ENCODE data around the gene FAM9A.

The FAM9A gene

DNA sequence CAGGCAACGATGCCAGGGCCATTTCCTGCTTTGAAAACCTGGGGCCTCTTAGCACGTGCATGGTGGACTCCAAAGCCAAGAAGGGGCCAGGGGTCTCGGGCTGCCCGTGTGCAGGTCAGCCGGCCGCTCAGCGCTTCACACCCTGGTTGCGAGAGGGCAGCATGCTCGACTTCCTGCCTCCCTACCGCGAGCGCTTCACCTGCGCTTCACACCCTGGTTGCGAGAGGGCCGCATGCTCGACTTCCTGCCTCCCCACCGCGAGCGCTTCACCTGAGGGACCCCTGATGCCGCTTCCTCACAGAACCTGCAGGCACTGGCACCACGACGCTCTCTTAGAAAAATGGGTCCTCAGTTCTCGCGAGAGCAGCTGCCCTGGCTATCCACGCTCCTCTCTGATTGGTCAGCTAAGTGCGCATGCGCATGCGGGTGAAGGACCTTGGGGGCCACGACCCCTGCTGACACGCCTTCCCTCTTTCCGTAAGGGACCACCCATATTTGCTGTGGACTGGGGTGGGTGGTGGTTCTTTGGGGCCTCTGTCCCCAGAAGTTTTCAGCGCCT is at the start of gene FAM9A:
FAM9A (minus strand) TSS at position 343 of the 559 bp plus-strand sequence. CDS start 1,212 bp downstream, outside the sequence.
- DNase-seq: no peak

DNA sequence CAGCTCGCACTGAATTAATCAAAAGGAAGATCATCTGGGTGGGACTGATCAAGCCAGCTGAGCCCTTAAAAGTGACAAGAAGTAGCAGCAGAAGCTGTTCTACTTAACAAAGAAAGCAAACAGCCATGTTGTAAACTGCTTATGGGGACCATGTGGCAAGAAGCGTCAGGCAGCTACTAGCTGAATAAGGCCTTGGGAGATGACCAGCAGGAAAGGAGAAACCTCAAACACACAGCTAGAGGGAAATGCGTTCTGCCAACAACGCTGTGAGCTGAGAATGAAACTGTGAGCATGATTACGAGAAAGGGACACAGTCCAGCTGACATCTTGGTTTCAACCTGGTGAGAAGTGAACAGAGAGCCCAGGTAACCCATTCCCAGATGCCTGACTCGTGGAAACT is 49.3 kb upstream of the FAM9A start:
- DNase-seq: no peak

DNA sequence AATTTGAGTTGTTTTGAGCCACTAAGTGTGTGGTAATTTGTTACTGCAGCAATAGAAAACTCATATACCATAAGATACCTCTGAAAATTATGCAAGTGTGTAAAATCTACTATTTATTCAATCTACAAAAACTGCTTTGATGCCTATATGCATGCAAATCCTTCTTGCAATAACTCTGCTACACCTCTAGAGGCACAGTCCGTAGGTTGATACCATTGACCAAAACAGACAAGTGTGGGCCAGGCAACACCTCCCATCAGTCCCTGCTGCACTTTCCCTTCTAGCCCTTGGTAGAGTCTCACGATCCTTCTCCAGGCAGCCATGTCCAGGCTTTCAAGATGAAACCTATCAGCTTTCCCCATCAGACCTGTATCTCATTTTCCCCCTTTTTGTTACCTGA is 48.8 kb upstream of the FAM9A start:
- DNase-seq: no peak

DNA sequence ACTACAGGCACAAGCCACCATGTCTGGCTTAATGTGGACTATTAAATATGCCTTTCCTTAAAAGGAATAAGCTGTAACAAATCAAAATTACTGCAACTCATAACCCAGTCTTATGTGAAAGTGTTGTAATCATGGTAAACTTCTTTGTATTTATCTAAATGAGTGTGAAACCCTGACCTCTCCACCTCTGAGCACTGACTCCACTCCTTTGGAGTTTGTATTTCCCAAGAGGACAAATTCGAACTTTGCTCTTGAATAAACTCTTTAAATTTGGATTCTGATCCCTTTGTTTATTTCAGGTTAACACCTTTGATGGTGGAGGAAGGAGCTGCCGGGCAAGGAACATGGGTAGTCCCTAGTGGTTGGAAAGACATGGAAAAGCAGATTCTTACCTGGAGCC is 48.3 kb upstream of the FAM9A start:
- no peak for DNase-seq

DNA sequence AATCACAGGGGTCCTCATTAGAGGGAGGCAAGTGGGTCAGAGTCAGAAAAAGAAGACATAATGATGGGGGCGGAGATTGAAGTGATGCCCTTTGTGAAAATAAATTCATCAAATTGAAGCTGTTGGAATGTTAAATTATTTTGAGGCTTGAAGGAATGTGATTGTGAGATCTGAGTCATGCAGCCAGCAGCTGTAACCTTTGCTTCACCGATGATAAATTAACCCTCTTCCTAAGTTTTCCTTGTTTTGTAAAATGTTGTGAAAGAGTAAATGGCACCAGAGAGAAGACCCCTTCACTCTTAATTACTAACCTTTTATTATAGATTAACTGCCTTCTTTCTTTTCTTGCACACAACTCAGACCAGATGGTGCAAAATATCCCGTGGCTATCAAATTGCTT is 47.7 kb upstream of the FAM9A start:
- no peak for DNase-seq

DNA sequence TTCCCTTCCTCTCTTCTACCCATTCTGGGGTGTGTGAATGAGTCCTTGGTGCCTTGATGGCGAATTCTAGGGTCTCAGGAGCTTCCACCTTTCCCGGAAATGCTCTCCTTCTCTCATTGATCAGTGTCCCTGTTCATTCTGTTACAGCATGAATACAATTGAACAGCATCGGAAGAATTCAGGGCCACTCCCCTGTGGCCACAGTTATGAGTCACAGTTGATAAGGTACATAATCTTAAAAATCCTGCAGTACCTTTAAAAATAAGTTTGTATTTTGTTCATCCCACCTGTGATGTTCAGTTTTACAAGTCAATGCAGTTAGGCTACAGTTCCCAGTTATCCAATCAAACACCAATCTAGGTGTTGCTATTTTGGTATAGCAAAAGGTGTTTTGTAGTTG is 47.3 kb upstream of the FAM9A start:
- DNase-seq: no peak

DNA sequence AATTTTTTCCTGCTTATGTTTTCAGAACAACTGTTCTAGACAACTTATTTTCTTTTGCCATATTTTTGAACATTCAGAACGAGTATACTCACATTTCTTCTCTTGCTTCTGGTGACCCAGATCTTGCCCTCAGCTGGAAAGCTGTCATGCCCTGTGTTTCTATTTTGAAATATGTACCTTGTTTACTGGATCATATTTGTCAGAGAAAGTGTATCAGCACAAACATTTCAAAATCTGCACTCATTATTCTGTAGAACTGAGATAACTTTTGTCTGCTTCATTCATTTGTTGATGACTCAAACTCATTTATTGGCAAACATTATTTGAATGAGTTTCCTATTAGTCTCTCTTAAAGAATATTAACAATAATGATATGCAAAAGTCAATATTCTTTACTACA is 46.2 kb upstream of the FAM9A start:
- no peak for DNase-seq

DNA sequence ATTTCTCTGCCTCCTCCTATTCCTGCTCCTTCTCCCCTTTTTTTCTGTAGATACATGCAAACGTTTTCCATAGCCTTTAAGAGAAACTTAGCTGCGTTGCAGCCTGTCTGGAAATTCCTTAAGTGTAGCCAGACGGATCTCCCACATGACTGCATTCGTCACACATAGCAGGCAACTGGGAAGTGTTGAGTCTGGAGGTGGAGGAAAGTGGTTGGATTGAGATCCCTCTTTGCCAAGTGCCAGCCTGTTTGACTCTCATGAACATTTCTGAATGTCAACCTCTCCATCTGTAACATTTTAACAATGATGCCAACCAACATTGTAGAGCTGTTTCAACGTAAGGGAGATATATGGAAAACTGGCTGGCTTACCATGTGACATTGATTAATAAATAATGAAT is 45.1 kb upstream of the FAM9A start:
- DNase-seq: no peak

DNA sequence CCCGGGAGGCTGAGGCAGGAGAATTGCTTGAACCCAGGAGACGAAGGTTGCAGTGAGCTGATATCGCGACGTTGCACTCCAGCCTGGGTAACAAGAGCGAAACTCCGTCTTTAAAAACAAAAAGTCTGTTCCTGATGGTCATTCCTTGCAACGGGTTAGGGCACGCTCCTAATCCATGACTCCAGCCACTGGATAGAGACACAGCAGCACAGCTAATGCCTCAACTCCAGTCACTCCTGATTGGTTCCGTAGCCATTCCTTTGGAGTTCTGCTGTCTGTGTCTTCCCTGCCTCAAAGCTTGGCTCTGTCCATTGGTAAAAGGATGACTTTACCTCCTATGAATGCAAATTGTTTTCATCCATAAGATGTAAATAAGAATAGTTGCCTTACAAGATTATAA is 44.3 kb upstream of the FAM9A start:
- DNase-seq: no peak

DNA sequence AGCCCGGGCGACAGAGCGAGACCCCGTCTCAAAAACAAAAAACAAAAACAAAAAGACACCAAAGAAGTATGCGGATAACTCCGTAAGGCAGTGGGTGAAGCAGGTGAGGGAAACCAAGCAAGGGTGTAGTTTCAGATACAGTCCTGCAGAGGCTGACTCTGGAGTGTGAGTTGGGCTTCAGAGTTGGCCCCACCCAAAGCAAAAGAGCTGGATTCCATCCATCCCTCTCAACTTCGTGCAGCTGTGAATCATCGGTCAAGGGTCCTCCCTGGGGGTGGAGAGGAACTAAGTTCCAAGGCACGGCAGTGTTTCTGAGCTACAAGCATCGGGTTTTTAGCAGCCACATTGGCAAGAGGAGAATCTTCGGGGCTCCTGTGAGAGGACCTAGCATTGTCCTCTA is 43.9 kb upstream of the FAM9A start:
- no peak for DNase-seq

DNA sequence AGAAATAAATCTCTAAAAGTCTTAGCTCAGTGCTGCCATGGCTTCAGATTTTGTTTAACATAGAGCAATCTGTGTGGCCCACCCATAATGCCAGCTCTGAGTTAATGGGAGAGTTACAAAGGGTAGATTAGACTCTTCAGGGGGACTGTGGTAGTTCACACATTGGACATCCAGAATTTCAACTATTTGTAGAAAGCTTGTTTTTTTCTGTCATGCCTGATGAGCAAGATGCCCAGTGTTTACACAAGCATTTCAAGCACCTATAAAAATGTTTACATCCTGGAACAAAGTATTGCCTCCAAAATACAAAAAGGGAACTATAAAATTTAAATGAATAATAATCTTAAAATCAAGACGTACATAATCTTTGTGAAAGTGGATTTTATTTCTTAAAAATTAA is 43.0 kb upstream of the FAM9A start:
- DNase-seq: no peak

DNA sequence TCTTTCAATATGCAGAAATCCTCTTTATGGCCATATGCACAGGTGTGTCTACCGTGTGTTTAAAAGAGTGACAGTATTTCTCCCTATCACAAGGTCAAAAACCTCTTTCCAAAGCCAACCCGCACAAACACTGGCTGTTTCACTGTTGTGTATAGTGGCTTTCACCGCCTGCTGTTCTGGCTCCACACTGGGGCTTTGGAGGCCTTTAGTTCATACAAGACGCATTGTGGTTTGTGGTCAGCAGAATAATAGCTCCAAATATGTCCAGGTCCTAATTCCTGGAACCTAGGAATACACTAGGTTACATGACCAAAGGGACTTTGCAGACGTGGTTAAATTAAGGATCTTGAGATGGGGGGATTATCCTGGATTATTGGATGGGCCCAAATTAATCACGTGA is 40.7 kb upstream of the FAM9A start:
- no peak for DNase-seq

DNA sequence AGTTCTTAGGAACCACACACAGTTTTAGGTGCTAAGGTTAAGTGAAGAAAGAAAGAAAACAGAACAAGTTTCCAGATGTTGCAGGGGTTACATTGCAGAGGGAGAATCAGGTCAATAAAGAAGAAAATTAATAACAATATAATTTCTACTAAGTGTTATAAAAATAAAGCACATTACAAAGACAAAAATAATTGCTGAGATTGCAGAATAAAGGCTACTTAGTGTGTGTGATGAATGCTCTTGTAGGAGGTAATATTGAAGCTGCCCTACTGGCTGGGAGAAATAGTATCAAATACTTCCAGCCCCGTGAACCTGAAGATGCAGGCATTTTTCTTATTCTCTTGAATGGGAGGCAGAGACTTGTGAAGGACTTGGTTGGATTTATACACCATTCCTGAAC is 33.2 kb upstream of the FAM9A start:
- DNase-seq: no peak

DNA sequence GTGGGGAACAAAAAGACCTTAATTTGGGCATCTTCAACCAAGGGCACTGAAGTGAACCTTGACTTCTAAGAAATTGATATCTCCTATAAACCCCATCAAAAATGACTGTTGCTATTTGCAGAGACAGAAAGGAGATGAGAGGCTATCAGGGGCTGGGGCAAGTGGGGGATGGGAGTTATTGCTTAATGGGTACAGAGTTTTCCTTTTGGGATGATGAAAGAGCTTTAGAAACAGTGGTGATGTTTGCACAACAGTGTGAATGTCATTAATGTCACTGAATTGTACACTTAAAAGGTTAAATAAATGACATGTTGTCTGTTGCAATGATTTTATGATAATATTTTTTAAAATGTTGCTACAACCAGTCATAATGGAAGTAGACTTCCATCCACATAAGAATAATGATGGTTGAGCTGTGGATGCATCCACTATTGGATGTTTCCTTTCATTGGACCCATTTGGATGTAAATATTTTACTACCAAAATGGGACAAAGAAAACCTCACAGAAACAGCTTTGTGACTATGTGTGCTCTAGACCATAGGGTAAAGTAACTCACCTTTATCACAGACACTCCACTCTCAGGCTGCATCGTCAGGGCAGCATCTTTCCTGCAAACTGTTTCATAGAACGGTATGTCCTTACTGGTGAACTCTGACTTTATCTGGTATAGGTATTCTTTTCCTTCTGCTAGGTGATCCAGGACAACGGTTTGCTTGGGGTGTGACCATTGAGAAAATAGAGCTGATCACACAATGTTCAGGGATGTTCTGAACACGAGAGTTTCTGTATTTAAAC is 31.6 kb upstream of the FAM9A start:
- DNase-seq: no peak

DNA sequence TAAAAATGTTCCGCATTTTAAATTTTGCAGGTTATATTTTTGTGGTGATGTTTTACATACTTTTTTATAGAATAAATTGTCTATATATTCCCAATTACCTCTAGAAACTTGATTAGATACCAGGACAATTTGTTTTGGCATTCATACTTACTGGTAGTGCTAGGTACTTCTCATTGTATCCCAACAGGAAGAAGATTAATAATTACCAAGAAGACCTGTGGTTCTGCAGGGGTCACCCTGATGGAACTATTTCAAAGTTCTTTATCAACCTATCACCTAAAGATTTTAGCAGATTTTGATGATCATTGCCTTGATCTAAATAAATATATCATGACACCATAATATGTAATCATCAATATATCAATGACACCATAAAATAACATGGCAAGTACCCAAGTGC is 22.5 kb upstream of the FAM9A start:
- DNase-seq: no peak

DNA sequence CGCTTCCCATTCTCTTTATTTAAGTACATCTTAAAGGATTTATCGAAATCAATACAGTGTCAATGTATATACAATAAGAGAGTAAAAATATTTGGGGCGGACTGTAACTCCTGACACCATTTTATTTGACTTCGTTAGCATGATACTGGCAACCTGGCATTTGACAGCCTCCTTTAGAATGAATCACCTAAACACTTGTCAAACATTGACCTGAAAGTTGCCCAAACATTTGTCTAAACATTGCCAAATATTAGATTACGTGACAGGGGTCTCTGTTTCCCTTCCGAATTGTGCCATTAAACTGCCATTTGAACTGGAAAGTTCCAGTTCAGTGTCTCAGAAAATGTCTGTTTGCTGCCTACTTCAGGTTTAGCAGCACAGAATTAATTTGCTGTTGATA is 20.8 kb upstream of the FAM9A start:
- DNase-seq: no peak

DNA sequence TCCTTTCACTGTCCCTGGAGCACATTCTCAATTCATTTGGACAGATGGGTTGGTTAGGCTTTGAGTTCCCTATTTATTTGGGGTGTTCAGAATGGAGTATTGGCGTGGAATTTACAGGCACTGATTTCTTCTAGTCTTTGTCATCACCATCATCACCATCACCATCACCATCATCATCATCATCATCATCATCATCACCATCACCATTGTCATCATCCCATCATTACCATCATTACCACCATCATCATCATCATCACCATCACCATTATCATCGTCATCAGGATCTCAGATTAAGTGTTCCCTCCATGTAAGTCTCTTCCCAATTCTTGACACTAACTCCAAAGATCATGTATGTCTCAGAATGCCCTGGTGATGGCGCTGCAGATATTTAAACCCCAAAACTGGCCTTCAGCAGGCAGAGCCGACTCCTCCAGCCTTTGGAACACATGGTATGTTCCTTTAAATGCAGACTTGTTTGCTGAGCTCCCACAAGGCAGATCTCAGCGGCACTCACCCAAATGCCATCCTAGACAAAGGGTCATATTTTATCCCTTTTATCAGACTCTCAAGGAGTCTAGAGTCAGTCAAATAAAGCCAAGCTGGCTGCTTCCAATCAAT is 19.8 kb upstream of the FAM9A start:
- no peak for DNase-seq

DNA sequence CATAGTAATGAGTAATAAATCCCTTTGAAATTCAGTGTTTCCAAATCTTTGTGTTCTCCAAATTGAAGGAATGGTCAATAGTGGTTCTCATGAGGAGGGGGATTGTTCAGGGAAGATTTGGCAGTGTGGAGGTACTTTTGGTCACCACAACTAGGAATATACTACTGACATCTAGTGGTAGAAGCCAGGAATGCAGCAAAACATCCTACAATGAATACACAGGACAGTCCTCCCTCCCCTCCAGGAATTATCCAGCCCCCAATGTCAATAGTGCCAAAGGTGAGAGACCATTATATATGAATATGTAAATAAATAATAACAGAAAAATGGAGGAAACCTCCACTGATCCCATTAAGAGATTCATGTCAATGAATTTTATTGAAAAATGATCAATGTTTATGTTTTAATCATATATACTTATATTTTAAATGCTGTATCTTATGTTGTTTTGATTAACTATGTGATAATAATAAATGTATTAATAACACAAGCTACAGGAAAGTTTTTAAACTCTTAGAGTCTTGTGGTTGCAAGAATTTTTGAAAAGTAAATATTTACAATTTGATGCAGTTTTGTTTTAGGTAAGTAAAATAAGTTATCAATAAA is 14.4 kb upstream of the FAM9A start:
- DNase-seq: no peak

DNA sequence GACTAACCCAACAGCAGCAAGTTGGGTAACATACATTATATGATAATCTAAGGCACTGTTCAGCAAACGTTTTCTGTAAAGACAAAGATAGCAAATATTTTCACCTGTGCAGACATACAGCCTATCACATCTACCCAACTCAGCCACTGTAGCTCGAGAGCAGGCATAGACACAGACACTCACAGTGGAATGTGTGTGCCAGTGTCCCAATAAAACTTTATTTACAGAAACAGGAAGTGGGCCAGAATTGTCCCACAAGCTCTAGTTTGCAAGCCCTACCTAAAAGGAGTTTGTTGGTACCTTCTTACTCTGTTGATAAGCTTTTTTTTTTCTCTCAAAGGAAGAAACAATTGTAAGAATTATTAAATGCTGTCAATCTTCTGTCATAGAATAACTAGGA is 11.9 kb upstream of the FAM9A start:
- no peak for DNase-seq

DNA sequence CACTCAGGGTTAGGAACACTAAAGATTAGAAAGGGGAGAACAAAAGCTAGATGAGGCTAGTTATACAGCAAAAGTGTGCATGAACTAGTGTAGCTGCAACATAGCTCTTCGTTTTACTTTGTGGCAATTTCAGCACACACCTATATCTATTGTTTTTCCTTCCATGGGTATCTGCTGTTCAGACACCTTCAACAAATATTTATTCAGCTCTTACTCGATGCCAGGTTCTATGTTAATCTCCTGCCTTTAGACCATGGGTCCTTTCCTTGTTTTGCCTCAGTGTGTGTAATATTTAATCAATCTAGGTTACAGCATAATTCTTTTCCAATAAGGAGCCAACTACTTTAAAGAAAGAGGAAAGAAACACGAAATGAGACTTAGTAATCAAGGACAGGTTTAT is 10.4 kb upstream of the FAM9A start:
- DNase-seq: no peak

DNA sequence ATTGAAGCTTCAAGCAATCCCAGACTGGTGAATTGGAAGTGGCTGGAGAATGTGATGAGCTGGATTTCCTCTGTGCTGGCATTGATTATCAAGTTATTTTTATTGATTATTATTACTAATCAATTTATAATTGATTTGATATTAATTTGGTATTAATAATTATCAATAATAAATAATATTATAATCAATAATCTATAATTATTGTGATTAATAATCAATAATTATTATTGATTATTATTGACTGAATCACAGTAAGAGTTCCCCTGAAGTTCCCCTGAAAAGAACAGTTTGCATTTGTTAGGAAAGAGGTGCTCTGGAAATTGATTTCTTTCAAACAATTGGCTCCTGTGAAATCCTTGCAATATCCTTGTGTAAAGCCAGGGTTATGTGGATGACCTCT is 7.5 kb upstream of the FAM9A start:
- no peak for DNase-seq

DNA sequence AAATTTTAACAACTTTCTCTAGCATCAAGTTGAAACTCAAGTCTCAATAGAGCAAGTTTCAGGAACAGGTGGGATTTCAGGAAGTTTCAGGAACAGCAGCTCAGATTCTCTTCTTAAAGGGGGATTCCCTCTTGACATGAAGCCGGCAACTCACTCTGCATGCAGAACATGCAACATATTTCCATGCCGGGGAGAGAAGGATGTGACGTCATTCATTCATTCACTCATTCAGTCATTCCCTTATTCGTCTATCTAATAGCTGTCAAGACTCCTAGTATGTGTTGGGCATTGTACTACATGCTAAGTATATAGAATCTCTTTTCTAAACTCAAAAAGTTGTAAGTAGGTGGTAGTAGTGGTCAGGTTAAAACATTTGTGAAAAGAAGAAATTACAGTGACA is 4.8 kb upstream of the FAM9A start:
- DNase-seq: no peak

DNA sequence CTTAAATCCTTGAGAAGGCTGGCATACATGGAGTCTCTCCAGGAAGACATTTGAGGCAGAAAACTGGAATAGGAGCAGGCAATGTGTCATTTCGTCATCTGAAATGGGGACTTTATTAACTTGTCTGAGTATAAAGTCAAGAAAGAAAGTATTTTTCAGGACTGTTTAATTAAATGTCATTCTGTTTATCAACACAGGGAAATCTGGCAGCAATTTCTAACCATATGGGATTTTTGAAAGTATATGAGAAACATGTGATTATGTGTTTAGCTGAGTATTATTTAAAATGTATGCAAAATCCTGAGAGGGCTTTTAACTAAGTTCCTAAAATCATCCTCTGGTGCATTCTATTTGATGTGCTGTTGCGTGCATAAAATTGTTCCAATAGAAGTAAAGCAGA is 3.9 kb upstream of the FAM9A start:
- DNase-seq: no peak

DNA sequence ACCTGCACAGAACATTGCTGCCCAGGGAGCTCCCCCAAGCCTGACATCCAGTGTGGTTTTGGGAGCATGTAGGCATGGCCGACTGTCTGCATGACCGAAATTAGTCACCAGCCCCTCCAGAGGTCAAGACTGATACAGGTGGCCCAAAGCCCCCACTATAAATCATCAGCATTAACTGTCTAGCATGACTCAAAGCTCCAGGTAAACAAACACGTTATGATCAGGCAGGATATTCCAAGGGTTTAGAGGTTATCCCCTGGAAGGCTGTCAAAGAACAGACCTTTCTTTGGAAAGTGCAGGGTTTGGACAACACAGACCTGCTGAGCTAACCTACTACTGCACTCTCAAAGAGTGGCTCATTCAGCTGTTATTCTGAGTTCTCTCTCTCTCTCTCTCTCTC is 2.1 kb upstream of the FAM9A start:
- DNase-seq: no peak

Measured in activated naive CD4-positive, alpha-beta T cell treated with anti-CD3 and anti-CD28 coated beads, Interleukin-2, amount 50 U/mL, for 16 hours (primary cell).